ENCODE results near the gene GADL1.

GADL1 gene

GRCh38 chr3:30894521-30895251 is at the start of gene GADL1:
TSS of gene GADL1 (minus strand) at chr3:30894661. CDS start at chr3:30894614, 47 bp downstream.
- DNase-seq (ENCODE audit: low read depth in 3 of 3), result peak in 1 of 3 donors; percentile 4

DNA sequence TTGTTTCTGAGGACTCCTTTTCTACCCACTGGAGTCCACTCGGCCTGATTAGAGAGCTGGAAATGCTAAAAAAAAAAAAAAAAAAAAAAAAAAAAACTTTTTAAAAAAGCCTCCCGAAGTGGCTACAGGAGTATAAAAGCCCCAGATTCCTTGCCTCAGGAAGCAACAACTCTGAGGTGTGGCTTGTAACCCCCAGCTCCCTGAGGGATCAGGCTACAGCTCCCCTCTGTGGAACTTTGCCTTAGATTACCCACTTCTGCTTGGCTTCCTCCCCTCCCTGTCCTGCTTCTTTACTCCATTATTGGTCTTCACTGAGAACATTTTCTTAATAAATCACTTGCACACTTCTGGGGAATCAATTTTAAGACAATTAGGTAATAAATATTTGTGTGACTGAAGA is 49.7 kb upstream of the GADL1 start:
- no peak for DNase-seq (ENCODE audit: low read depth in 3 of 3)

GRCh38 chr3:30943206-30943605 is 48.7 kb upstream of the GADL1 start:
- no peak for DNase-seq (ENCODE audit: low read depth in 3 of 3)

DNA sequence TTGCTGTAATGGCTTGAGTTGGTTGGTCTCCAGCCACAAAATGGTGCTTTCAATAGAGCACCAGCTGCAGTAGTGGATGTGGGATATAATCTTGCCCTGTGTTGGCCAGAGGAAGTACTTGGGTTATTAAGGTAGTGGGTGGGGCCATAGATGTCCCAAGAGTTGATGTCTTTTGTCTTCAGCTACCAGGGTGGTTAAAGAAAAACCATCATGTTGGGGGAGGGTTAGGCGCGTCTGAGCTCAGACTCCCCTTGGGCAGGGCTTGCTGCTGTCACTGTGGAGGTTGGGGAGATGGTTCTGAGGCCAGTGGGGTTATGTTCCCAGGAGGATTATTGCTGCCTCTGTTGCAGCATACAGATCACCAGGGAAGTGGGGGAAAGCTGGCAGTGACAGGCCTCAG is 46.9 kb upstream of the GADL1 start:
- DNase-seq (ENCODE audit: low read depth in 3 of 3), result no peak

- DNase-seq (ENCODE audit: low read depth in 3 of 3), result no peak
These were observed 46.3 kb upstream of the GADL1 start for GRCh38 chr3:30940740-30941139.

DNA sequence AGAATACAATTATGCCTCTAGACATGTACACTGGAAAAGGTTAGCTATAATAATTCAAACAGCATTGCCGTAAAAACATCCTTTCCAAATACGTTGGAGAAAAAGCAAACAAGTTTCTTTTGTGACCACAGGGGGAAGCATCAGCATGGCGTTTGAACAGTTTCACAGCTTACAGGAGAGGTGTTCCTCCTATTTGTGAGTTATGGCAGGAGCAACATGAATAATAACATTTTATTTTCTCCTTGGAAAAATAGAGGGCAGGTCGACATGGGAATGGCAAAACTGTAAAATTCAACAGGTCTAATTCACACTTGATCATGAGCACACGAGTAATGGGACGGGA is 39.7 kb upstream of the GADL1 start:
- DNase-seq (ENCODE audit: low read depth in 3 of 3), result no peak

GRCh38 chr3:30933478-30934207 is 39.2 kb upstream of the GADL1 start:
- DNase-seq (ENCODE audit: low read depth in 3 of 3), result no peak

DNA sequence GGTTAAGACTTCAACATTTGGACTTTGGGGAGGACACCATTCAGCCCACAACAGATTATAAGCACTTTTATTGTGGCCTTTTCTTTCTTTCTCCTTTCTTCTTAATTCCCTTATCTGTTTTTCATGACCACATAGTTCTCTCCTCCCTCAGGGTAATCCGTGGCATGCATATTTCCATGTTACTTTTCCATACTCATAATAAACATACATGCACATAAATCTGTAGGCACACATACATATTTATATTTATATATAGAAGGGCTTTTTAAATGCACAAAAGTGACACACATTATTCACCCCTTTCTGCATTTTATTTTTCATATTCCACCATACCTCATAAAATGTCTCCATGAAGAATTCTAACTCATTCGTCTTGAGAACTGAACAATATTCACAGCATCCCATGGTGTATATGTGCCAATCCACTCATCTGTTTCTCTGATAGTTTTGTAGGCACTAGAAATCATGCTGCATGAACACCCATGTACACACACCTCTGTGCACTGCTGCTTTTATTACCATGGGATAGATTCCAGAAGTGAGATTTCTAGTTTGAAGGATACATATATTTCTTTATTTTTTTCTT is 38.1 kb upstream of the GADL1 start:
- no peak for DNase-seq (ENCODE audit: low read depth in 3 of 3)

GRCh38 chr3:30924763-30925162 is 30.3 kb upstream of the GADL1 start:
- DNase-seq (ENCODE audit: low read depth in 3 of 3), result no peak

GRCh38 chr3:30919564-30919963 is 25.1 kb upstream of the GADL1 start:
- DNase-seq (ENCODE audit: low read depth in 3 of 3), result no peak

DNA sequence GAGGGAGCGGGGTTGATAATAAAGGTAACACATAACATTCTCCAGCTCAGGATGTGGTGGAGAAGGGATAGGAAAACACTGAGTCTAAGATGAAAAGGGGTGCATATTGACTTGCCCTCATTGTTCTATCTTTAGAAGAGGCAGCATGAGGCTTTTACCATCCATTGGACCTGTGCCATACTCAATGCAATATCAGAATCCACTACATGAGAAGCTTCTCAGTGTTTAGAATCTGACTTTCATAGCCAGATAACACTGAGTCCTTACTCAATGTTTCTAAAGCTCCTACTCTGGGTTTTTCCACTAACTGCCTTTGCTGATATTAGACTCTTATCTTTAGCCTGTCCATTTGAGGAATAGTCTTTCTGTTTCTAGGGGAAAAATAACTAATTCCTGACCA is 24.3 kb upstream of the GADL1 start:
- no peak for DNase-seq (ENCODE audit: low read depth in 3 of 3)

GRCh38 chr3:30915782-30916181 is 21.3 kb upstream of the GADL1 start:
- no peak for DNase-seq (ENCODE audit: low read depth in 3 of 3)

DNA sequence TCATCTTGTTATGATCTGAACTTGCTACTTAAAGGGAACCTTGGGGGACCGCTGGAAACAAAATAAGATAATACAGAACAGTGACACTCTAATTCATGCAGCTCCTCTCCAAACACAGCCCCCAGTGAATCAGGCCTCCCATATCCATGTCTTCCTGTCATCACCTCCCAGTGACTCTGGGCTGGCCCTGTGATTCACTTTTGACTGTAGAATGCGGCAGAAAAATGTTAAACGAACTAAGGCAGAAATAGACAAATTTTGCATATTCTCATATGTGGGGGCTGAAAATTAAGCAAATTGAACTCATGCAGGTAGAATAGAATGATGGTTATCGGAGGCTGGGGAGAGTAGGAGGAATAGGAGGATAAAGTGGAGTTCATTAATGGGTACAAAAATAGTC is 20.2 kb upstream of the GADL1 start:
- no peak for DNase-seq (ENCODE audit: low read depth in 3 of 3)

DNA sequence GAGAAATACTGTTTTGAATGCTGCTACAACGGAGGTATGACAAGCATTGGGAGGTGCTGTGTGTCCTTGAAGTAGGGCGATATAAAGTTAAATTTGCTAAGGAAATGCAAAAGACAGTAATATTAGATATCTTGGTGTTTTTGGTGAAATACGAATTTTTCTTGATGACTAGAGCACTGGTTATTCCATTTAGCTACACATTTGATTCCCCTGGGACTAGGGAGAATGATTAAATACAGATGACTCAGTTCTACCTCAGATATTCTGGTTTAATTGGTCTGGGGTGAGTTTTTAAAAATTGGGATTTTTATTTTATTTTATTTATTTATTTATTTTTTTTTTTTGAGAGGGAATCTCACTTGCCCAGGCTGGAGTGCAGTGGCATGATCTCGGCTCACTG is 18.7 kb upstream of the GADL1 start:
- no peak for DNase-seq (ENCODE audit: low read depth in 3 of 3)

- no peak for DNase-seq (ENCODE audit: low read depth in 3 of 3)
These were observed 17.8 kb upstream of the GADL1 start for GRCh38 chr3:30912301-30912700.

DNA sequence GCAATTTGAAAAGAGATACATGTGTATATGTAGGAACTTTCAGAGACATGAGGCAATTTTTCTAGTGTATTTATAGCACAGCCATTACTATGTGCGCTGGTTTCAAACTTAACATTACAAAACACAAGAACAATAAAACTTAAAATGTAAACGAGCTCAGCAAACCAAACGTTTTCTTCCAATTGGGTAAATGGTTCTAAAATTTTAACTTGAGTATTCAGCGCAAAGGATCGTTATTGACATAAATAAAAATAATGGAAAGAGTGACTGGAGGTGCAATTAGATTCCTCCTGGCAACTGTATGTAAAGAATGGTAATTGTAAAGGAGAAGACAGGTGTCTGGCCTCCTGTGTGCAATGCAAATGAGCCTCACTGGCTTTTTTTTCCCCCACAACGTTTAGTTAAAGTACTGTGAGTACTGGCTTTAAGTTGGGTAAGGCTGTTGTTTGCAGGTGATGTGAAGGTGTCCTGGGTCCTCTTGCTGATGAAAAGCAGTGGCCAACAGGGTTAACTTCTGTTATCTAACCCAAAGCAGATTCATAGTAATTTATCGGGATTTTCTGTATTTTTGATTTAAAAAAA is 14.1 kb upstream of the GADL1 start:
- DNase-seq (ENCODE audit: low read depth in 3 of 3), result no peak

DNA sequence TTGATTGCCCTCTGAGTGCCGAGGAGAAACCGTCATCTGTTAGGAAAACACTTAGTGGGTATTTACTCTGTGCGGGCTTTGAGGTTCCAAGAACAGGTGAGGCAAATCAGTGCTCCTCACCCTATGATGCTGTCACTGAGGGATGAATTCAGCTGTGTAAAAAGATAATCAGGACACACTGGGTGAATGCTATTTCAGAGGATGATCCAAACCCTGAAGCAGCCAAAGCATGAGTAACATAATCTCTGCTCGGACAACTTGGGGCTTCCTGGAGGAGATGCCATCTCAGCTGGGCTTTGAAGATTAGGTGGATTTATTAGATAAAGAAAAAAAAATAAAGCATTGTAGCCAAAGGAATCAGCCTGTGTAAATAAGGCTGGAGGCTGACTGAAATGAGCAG is 10.5 kb upstream of the GADL1 start:
- no peak for DNase-seq (ENCODE audit: low read depth in 3 of 3)

- no peak for DNase-seq (ENCODE audit: low read depth in 3 of 3)
These were observed 868 bp upstream of the GADL1 start for GRCh38 chr3:30895329-30895728.

DNA sequence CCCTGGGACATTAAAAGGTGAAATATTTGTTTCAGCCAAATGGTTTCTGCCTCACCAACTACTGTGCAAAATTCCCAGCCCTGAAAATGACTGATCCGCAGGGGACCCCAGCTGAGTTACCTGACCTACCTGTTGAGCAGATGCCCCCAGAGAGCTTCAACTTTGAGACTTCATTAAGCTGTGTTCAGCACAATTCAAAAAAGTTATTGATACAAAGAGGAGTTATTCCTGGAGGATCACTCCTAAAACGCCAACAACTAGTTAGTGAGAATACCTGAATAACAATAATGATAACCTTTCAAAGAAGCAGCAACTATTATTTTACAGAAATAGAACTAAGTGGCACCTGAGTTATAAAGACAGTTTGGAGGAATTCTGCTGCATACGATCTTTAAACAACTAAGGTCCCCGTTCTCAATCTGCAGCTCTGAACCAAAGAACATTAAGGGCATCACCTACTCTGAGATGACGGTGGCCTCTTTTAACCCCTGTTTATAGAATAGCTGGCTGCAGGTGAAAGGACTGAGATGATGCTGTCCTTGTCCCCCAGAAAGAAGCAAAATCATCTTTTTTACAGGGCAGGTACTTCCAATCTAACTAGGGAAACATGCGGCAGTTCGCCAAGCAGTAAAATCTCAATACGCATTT is 659 bp downstream of the GADL1 start:
- DNase-seq (ENCODE audit: low read depth in 3 of 3), result no peak

DNA sequence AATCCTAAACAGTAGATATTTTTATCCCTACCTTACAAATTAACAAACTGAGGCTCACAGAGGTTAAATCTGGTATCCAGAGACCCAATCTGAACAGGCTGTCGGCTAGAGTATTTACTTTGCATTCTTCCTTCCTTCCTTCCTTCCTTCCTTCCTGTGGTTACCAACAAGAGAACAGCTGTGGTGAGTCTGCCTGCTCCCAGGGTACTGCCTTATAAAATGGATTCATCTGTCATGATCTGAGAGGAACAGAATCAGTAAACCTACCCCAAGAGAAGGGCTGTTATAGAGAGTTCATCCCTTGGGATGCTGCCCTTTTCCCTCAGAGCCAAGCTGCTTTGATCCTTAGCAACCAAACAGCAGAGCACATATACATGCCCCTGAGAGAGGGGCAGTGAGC is 3.6 kb downstream of the GADL1 start:
- no peak for DNase-seq (ENCODE audit: low read depth in 3 of 3)

- no peak for DNase-seq (ENCODE audit: low read depth in 3 of 3)
These were observed 7.6 kb downstream of the GADL1 start for GRCh38 chr3:30886888-30887287.

DNA sequence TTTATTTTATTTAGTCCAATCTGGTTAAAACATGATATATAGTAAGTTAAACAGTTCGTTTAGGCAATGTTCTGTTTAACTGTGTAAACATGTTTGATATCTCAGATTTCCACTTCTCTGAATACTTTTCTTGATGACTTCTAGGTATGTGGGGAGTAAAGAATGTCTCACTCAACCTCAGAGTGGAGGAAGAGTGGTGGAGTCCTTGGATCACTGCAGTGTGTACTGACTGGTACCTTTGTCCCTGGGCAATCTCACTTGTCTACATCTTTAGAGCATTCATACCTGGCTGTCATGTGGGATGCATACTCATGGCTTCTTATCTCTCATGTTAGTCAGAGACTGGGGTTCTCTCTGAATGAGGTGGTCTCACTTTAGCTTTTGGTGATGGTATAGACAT is 15.6 kb downstream of the GADL1 start:
- DNase-seq (ENCODE audit: low read depth in 3 of 3), result no peak

Measured in stimulated activated CD4-positive, alpha-beta T cell treated with anti-CD3 and anti-CD28 coated beads, TNF-alpha, amount 100 ng/mL, for 48 hours (primary cell).